Tibial artery (tissue), 4 donors: ENCODE measurements around the gene CDH18.

Source experiments
- DNase-seq, 2 donors: peaks; one replicate each; pipeline ENCODE4 v3.0.0-alpha.2; 2019
- H3K27ac ChIP-seq, 2 donors: fragments of 200-600 bp; sonication (generic) in 1 of 2; 1 replicate in 1 of 2; 2 replicates in 1 of 2; pipeline ENCODE4 v1.5.1; 2018 to 2019; ENCODE audit warnings: mild to moderate bottlenecking in 1 of 2
- H3K27me3 ChIP-seq, 2 donors: fragments of 200-600 bp; sonication (generic) in 1 of 2; one replicate each; pipeline versions ENCODE4 v1.5.1 to v1.6.0; 2016 to 2019
- H3K36me3 ChIP-seq, 3 donors: fragments of 200-600 bp; sonication (generic) in 2 of 3; one replicate each; pipeline ENCODE4 v1.5.1; 2016 to 2019; ENCODE audit warnings: mild to moderate bottlenecking in 2 of 3
- H3K4me1 ChIP-seq, 4 donors: fragments of 200-600 bp; sonication (generic) in 2 of 4; 1 replicate in 3 of 4; 2 replicates in 1 of 4; pipeline ENCODE4 v1.5.1; 2016 to 2019
- H3K4me3 ChIP-seq, 2 donors: fragments of 200-600 bp; sonication (generic) in 1 of 2; 1 replicate in 1 of 2; 2 replicates in 1 of 2; pipeline ENCODE4 v1.5.1; 2018 to 2019; ENCODE audit warnings: mild to moderate bottlenecking in 2 of 2
- H3K9me3 ChIP-seq, 3 donors: fragments of 200-600 bp; sonication (generic) in 1 of 3; one replicate each; pipeline ENCODE4 v1.5.1; 2016 to 2019
- intact Hi-C: fragments of 100-400 bp; cut with DNase I; formaldehyde crosslinking; loops from one replicate; pipeline ENCODE4 v1.15.0; 2023; ENCODE audit warnings: low total_unique reads
- TF ChIP-seq, protein P1 (sequence below), 2 experiments: fragments of 200-600 bp in 1 of 2; fragments of 450-650 bp in 1 of 2; IDR thresholded peaks; one replicate each; pipeline ENCODE4 v1.5.1; 2017 to 2019; ENCODE audit warnings: antibody characterized with exemption in 2 of 2, mild to moderate bottlenecking in 1 of 2, moderate library complexity in 1 of 2

Gene CDH18

DNA sequence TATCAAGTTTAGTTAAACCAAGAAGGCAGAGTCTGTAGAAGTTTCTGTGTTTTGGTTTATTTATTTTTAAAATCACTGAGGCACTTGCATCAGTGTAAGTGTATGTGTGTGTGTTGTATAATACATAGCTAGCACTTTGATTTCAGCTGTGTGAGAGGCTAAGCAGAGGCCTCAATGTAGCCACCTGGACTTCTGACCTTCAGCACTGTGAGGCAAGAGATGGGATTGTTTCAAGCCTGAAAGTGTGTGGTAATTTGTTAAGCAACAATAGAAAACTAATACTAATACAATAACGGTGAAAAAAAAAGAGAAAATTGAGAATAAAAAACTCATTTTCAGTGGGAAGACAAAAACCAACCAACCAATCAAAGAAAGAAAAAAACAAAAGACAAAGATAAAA lies 327.3 kb downstream of the CDH18 start:
- TF ChIP-seq, protein P1, sequence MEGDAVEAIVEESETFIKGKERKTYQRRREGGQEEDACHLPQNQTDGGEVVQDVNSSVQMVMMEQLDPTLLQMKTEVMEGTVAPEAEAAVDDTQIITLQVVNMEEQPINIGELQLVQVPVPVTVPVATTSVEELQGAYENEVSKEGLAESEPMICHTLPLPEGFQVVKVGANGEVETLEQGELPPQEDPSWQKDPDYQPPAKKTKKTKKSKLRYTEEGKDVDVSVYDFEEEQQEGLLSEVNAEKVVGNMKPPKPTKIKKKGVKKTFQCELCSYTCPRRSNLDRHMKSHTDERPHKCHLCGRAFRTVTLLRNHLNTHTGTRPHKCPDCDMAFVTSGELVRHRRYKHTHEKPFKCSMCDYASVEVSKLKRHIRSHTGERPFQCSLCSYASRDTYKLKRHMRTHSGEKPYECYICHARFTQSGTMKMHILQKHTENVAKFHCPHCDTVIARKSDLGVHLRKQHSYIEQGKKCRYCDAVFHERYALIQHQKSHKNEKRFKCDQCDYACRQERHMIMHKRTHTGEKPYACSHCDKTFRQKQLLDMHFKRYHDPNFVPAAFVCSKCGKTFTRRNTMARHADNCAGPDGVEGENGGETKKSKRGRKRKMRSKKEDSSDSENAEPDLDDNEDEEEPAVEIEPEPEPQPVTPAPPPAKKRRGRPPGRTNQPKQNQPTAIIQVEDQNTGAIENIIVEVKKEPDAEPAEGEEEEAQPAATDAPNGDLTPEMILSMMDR (IDR thresholded peaks at IDR 0.05) = no peak
- no peaks in the 10 kb centered on the region for H3K4me1 ChIP-seq
- intact Hi-C loops = no loop called here
- no peak overlapping the region for H3K4me3 ChIP-seq
- no peaks in the 10 kb centered on the region for H3K27me3 ChIP-seq
- H3K36me3 ChIP-seq = no peaks in the 10 kb centered on the region
- H3K9me3 ChIP-seq = no peaks in the 10 kb centered on the region
- no peak overlapping the region for H3K27ac ChIP-seq
- DNase-seq = no peak

DNA sequence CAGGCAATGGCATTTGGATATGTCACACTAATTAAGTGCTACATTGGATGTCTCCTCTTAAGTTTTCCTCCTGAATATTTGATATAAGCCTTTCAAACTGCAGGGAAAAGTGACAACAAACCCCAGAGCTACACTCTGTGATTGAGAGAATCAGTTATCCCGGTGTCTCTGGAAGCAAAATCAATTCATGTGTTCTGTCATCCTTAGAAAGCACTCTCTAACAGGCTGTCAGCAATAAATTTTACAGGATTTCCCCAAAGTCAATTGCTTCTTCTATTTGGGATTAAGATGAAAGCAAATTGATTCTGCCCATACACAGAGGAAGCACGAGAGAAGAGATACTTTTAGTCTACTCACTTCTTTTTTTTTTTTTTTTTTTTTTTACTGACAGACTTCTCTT lies 332.4 kb downstream of the CDH18 start:
- no peaks in the 10 kb centered on the region for H3K4me1 ChIP-seq
- no peaks in the 10 kb centered on the region for H3K36me3 ChIP-seq
- no peaks in the 10 kb centered on the region for H3K27me3 ChIP-seq
- H3K27ac ChIP-seq = no peak overlapping the region
- DNase-seq = no peak
- TF ChIP-seq, protein P1 (IDR thresholded peaks at IDR 0.05) = no peak
- intact Hi-C loops = no loop called here
- H3K9me3 ChIP-seq = no peaks in the 10 kb centered on the region
- no peak overlapping the region for H3K4me3 ChIP-seq

GRCh38 chr5:19638461-19638860 lies 349.5 kb downstream of the CDH18 start:
- Histone ChIP-seq H3K27ac (no peak overlapping the region), H3K4me3 (no peak overlapping the region), H3K9me3 (no peaks in the 10 kb centered on the region), H3K4me1 (no peaks in the 10 kb centered on the region), H3K27me3 (no peaks in the 10 kb centered on the region), H3K36me3 (no peaks in the 10 kb centered on the region)
- no peak for DNase-seq
- intact Hi-C loops = no loop called here
- TF ChIP-seq, protein P1 (IDR thresholded peaks at IDR 0.05) = no peak

- TF ChIP-seq, protein P1 (IDR thresholded peaks at IDR 0.05) = no peak
- Histone ChIP-seq H3K4me1 (no peaks in the 10 kb centered on the region), H3K4me3 (no peak overlapping the region), H3K9me3 (no peaks in the 10 kb centered on the region), H3K27me3 (no peaks in the 10 kb centered on the region), H3K27ac (no peak overlapping the region), H3K36me3 (no peaks in the 10 kb centered on the region)
- intact Hi-C loops = no loop called here
- no peak for DNase-seq
Measured at GRCh38 chr5:19630876-19631275, 357.1 kb downstream of the CDH18 start.

DNA sequence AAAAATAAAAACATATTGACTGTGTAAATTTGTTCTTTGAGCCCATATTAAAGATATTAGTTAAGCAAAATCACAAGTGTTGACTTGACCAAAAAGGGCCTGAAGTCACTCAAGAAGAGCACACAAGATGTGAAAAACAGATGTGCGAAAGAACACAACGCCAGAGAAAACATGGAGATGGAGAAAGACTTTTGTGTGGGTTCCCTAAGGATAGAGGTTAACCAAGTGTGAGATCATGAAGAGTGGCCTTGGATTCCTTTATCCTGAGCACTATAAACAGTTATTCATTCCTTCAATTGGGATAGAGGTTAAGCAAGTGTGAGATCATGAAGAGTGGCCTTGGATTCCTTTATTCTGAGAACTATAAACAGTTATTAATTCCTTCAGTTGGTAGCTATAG lies 361.8 kb downstream of the CDH18 start:
- TF ChIP-seq, protein P1 (IDR thresholded peaks at IDR 0.05) = no peak

DNA sequence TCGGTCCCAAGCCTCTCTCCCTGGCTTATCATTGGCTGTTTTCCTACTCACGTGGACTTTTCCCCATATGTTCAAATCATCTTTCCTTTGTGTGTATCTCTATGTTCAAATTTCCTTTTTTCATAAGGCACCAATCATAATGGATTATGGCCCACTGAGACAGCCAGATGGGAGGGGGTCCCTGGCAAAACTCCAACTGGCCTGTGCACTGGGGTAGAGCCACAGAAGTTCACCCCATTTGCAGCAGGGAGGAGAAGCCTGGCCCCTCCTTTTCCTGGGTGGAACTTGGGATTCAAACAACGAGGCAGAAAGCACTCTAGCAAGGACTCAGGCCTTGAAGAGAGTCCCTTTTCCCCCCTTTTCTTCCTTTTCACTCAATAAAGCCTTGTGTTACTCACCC lies 362.4 kb downstream of the CDH18 start:
- no peaks in the 10 kb centered on the region for H3K9me3 ChIP-seq
- no peak overlapping the region for H3K27ac ChIP-seq
- H3K4me3 ChIP-seq = no peak overlapping the region
- no peaks in the 10 kb centered on the region for H3K36me3 ChIP-seq
- H3K4me1 ChIP-seq = no peaks in the 10 kb centered on the region
- no peak for DNase-seq
- H3K27me3 ChIP-seq = no peaks in the 10 kb centered on the region
- intact Hi-C loops = no loop called here
- TF ChIP-seq, protein P1 (IDR thresholded peaks at IDR 0.05) = no peak

More for the DNA sequence above, 361.8 kb downstream of the CDH18 start:
- Histone ChIP-seq H3K9me3 (no peaks in the 10 kb centered on the region), H3K4me3 (no peak overlapping the region), H3K27me3 (no peaks in the 10 kb centered on the region), H3K27ac (no peak overlapping the region), H3K4me1 (no peaks in the 10 kb centered on the region), H3K36me3 (no peaks in the 10 kb centered on the region)
- intact Hi-C loops = no loop called here
- no peak for DNase-seq
